HUES48 (cell line): ENCODE measurements around the gene FXYD5.
"Not testable (repeated sequence)": the region's sequence is repeated elsewhere in the genome, so short reads cannot be mapped to it uniquely, and the experiment has no call there.

Experiments
- H3K27ac ChIP-seq: one replicate; pipeline ENCODE4 v1.7.0; 2013; ENCODE audit warnings: low read depth, low read length, inconsistent platforms
- H3K27me3 ChIP-seq: 2 replicates; pipeline ENCODE4 v1.6.1; 2013; ENCODE audit warnings: mild to moderate bottlenecking, low read length; ENCODE audit not compliant: control insufficient read depth, insufficient read depth
- H3K36me3 ChIP-seq: 2 replicates; pipeline ENCODE4 v1.6.1; 2013; ENCODE audit warnings: low read length; ENCODE audit not compliant: control insufficient read depth, insufficient read depth
- H3K4me1 ChIP-seq: 2 replicates; pipeline ENCODE4 v1.6.1; 2013; ENCODE audit warnings: mild to moderate bottlenecking, low read length; ENCODE audit not compliant: control insufficient read depth, insufficient read depth
- H3K4me3 ChIP-seq: 2 replicates; pipeline ENCODE4 v1.5.1; 2013; ENCODE audit warnings: mild to moderate bottlenecking, low read depth, low read length
- H3K9ac ChIP-seq: 2 replicates; pipeline ENCODE4 v1.6.1; 2013; ENCODE audit warnings: mild to moderate bottlenecking, low read depth, low read length, moderate library complexity
- H3K9me3 ChIP-seq: 2 replicates; pipeline ENCODE4 v1.6.1; 2013; ENCODE audit warnings: low read length; ENCODE audit not compliant: control insufficient read depth, insufficient read depth

The FXYD5 gene

DNA sequence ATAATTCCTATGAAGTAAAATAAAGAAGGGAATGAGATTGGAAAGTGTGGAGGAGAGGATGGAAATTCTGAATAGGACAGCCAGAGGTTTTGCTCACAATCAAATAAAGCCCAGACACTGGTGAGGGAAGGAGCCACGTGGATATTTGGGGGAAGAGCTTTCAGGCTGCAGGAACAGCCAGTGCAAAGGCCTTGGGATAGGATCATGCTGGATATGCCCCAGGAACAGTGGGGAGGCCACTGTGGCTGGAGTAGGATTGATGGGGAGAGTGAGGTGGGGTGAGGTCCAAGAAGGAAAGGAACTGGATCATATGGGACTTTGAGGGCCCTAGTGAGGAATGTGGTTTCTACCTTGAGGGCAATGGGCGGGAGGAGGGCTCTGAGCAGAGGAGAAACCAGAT lies 4.1 kb upstream of the FXYD5 start:
- Histone ChIP-seq H3K9me3 (no peaks in the 10 kb centered on the region), H3K9ac (no peak overlapping the region)

DNA sequence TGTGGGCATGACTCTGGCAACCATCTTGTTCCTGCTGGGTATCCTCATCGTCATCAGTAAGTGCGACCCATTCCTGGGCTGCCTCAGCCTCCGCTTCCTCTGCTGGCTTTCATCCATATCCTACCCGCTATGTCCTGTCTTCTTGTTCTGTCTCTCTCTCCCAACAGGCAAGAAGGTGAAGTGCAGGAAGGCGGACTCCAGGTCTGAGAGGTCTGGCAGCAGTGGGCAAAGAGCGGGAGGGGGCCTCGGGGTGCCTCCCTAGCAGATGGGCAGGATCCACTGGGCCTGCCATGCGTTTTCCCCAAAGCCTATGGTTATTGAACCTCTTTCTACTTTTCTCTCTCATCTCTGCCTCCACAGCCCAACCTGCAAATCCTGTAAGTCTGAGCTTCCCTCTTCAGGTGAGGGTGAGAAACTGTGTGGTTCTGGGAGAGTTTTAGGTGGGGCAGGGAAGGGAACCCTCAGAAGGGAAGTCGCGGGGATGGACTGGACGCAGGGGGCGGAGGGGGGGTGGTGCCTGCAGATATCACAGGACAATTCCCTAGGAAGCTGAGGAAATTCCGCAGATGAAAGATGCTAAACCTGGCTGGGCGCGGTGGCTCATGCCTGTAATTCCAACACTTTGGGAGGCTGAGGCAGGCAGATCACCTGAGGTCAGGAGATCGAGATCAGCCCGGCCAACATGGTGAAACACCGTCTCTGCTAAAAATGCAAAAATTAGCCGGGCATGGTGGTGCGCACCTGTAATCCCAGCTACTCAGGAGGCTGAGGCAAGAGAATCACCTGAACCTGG lies 3.1 kb upstream of the FXYD5 start:
- Histone ChIP-seq H3K9ac (no peak overlapping the region), H3K27me3 (0 out of 2 replicates have a peak, but pooled peaks cover 5% of the 10 kb centered on the region), H3K9me3 (no peaks in the 10 kb centered on the region), H3K27ac (no peak overlapping the region), H3K4me1 (peaks cover 26% of the 10 kb centered on the region), H3K36me3 (no peaks in the 10 kb centered on the region), H3K4me3 (no peak overlapping the region)

More for the DNA sequence above, 4.1 kb upstream of the FXYD5 start:
- Histone ChIP-seq H3K4me3 (no peak overlapping the region), H3K4me1 (peaks cover 22% of the 10 kb centered on the region), H3K36me3 (no peaks in the 10 kb centered on the region), H3K27me3 (0 out of 2 replicates have a peak, but pooled peaks cover 5% of the 10 kb centered on the region), H3K27ac (no peak overlapping the region)

- H3K27me3 ChIP-seq, H3K27ac ChIP-seq, H3K9me3 ChIP-seq, H3K9ac ChIP-seq: not testable (repeated sequence)
- Histone ChIP-seq H3K4me3 (peak overlapping the region; percentile 82; the same call in 1 of the 2 replicates), H3K4me1 (peaks cover 26% of the 10 kb centered on the region), H3K36me3 (peaks cover 13% of the 10 kb centered on the region)
Measured at GRCh38 chr19:35153129-35153522, 1.4 kb upstream of the FXYD5 start.

DNA sequence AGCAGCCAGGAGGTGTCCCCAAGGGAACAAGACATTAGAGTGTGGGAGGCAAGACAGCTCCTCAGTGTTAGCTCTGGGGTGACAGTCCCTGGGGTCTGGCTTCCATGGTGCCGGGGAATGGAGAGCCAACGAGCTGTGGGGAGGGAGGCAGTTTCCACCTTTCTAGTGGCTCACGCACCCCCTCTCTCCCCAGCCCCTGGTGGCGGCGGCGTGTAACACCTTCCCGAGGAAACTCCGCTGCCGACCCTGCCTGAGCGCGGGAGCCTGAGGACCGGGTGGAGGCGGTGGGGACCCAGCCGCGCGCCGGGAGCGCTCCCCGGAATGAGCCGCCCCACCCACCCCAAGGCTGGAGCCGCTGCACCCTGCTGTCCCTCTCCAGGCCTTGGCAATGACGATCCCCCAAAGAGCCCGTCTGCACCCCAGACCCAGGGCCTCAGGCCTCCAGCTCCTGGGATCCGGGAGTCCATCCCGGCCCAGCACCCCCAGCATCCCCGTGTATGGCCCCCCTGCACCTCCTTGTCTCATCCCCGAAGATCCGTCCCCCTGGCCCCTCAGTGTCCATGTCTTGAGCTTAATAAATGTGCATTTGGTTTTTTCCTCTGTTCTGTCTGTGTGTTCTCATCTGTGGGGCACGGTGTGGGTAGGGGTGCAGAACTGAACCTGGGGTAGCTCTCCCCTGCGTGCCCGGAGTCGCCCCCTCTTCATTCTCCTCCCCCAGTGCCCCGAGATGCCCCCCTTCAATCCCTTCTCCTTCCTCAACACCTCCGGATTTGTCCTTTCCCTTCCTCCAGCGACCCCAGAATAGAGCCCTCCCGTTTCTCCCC lies 622 bp upstream of the FXYD5 start:
- H3K4me3 ChIP-seq: peak overlapping the region; percentile 82
- H3K27me3 ChIP-seq: 0 out of 2 replicates have a peak, but pooled peaks cover 5% of the 10 kb centered on the region
- H3K27ac ChIP-seq: no peak overlapping the region
- H3K9me3 ChIP-seq: no peaks in the 10 kb centered on the region
- peaks cover 26% of the 10 kb centered on the region for H3K4me1 ChIP-seq
- peaks cover 20% of the 10 kb centered on the region for H3K36me3 ChIP-seq
- no peak overlapping the region for H3K9ac ChIP-seq

GRCh38 chr19:35155441-35155840 lies 906 bp downstream of the FXYD5 start:
- peaks cover 32% of the 10 kb centered on the region for H3K36me3 ChIP-seq
- no peaks in the 10 kb centered on the region for H3K9me3 ChIP-seq
- H3K27ac ChIP-seq: no peak overlapping the region
- H3K9ac ChIP-seq: peak overlapping the region; percentile 48; the same call in 1 of the 2 replicates
- H3K4me3 ChIP-seq: peak overlapping the region; percentile 82
- peaks cover 26% of the 10 kb centered on the region for H3K4me1 ChIP-seq
- 0 out of 2 replicates have a peak, but pooled peaks cover 5% of the 10 kb centered on the region for H3K27me3 ChIP-seq

DNA sequence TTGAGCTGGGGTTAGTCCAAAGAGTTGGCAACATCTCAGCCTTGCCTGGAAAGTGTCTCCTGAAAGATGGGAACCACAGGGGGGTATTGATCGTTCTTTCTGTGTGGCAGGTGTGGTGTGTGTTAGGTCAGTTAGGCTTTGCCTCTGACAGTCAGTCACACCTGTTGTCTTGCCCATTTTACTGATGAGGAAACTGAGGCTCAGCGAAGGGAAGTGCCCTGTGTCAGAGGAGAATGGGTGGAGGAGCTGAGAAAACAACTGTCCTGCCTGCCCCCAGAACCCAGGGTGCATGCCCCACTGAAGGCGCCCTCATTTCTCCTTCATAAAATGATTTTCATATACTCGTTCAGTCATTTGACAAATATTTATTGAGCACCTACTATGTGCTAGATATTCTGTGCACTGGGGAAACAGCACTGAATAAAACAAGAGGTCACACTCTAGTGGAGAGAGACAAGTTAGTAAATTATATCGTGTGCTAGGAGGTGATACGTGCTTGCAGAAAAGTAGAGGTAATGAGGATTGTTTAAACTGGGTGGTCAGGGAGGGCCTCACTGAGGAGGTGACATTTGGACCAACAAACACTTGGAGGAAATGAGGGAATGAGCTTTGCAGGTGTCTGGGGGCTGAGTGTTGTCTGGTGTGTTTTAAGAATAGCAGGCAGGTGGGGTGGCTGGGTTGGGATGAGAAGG lies 1.6 kb downstream of the FXYD5 start:
- Histone ChIP-seq H3K4me1 (peaks cover 23% of the 10 kb centered on the region), H3K36me3 (peaks cover 39% of the 10 kb centered on the region), H3K9ac (no peak overlapping the region), H3K27ac (no peak overlapping the region), H3K27me3 (0 out of 2 replicates have a peak, but pooled peaks cover 5% of the 10 kb centered on the region), H3K4me3 (peak overlapping the region; percentile 82), H3K9me3 (no peaks in the 10 kb centered on the region)

DNA sequence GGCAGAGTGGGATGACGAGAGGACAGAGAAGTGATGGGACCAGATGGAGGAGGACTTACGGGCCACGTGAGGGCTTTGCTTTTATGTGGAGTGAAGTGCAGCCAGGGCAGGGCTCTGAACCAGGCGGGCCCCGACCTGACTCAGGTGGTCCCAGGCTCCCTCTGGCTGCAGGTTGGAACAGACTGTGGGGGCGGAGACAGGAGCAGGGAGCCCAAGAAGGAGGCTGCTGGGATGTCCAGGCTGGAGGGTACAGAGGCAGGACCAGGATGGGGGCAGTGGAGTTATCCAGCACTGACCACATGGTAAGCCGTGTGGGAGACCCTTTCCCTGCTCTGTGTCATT lies 2.1 kb downstream of the FXYD5 start:
- Histone ChIP-seq H3K4me3 (no peak overlapping the region), H3K27ac (no peak overlapping the region), H3K36me3 (peaks cover 44% of the 10 kb centered on the region), H3K9ac (no peak overlapping the region), H3K9me3 (no peaks in the 10 kb centered on the region), H3K4me1 (peaks cover 17% of the 10 kb centered on the region), H3K27me3 (0 out of 2 replicates have a peak, but pooled peaks cover 5% of the 10 kb centered on the region)

GRCh38 chr19:35157431-35157830 lies 2.9 kb downstream of the FXYD5 start:
- H3K36me3 ChIP-seq: peaks cover 52% of the 10 kb centered on the region
- no peak overlapping the region for H3K9ac ChIP-seq
- no peaks in the 10 kb centered on the region for H3K9me3 ChIP-seq
- 0 out of 2 replicates have a peak, but pooled peaks cover 5% of the 10 kb centered on the region for H3K27me3 ChIP-seq
- no peak overlapping the region for H3K4me3 ChIP-seq
- peaks cover 15% of the 10 kb centered on the region for H3K4me1 ChIP-seq
- H3K27ac ChIP-seq: no peak overlapping the region

DNA sequence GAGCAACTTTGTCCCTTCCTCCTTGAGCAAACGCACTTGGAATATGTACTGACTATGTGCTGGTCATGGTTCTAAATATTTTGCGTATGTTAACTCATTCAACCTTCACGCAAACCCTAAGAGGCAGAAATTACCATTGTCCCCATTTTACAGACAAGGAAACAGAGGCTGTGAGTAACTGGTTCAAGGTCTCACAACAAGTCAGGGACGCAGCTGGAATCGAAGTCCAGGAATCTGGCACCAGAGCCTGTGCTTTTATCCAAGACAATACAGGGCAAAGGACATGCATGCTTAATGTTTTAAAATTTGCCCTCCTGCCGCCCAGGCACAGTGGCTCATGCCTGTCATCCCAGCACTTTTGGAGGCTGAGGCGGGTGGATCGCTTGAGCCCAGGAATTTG lies 5.1 kb downstream of the FXYD5 start:
- Histone ChIP-seq H3K4me3 (no peak overlapping the region), H3K36me3 (peaks cover 70% of the 10 kb centered on the region), H3K27ac (no peak overlapping the region), H3K9me3 (no peaks in the 10 kb centered on the region), H3K27me3 (no peaks in the 10 kb centered on the region), H3K9ac (no peak overlapping the region), H3K4me1 (peaks cover 9% of the 10 kb centered on the region; the same call in 1 of the 2 replicates)

DNA sequence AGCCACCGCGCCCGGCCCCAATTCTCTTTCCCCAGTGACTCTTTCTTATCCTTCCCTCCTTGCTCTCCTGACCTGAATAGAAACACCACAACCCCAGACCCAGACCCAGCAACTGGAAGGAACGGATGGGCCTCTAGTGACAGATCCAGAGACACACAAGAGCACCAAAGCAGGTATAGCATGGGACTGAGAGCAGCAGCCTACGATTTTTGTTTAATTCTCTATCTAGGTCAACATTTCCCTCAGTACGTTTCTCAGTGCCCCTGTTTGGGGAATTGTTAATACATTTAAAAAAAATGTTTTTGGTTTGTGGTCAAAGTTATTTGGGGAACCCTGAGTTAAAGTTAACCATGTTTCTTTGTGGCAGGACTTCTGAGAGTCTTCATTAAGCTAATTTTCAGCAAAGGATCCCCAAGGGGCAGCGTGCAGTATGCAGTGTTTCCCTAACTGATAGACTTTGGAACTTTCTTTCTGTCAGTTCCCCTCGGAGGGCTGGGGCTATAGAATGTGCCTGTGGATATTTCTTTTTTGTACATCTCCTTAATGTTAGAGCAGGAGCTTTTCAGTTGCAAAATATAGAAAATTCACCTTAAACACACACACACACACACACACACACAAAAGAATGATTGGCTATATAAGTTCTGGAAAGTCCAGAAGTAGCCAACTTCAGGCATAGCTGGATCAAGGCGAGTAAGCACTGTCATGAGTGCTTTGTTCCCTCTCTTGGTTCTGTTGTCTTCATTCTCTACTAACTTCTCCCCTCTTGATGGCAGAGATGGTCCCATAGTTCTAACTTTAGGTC lies 6.3 kb downstream of the FXYD5 start:
- Histone ChIP-seq H3K4me1 (peaks cover under 1% of the 10 kb centered on the region; the same call in 1 of the 2 replicates), H3K27me3 (no peaks in the 10 kb centered on the region), H3K9ac (no peak overlapping the region), H3K9me3 (no peaks in the 10 kb centered on the region), H3K36me3 (peaks cover 82% of the 10 kb centered on the region), H3K4me3 (no peak overlapping the region), H3K27ac (no peak overlapping the region)
